ENCODE data around the gene BLM.
"Not testable (repeated sequence)": the region's sequence is repeated elsewhere in the genome, so short reads cannot be mapped to it uniquely, and the experiment has no call there.

BLM gene

DNA sequence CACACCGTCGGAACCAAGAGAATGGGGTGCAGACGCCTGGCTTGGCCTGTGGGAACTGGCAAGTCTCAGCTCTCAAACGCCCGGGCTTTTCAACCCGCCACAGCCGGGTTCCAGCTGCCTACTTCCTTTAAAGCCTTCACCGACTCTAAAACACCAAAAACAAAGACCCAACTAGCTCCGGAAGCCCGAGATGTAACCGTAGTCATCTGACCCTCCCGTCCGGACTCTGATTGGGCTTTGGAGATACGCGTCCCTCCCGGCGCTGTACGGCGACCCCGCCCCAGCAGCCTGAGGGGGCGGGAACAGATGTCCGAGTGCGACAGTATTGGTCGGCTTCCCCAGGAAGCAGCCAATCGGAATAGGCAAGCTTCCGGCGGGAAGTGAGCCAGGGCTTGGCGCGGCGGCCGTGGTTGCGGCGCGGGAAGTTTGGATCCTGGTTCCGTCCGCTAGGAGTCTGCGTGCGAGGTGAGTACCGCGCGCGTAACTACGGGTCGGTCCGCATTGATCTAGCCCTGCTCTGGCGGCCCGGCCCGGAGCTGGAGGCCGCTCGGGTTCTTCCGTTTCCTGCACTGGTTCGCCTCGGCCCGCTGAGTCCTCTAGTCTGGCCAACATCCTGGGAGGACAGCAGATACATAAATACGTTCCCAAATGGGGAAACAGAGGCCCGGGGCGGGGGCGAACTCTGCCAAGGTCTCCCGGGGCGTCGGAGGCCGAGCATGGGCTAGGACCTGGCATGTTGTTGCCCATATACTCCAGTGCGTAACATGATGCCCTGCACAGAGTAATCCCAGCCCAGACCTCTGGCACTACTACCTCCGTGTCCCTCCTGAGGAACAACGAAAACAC, at the start of gene BLM:
Gene BLM (plus strand): TSS at position 371 of the 846 bp plus-strand sequence. CDS start 30,047 bp downstream, outside the sequence.
- DNase-seq (ENCODE audit: insufficient read length, low spot score) (peak; percentile 95), FAIRE-seq (peak; percentile 98)

DNA sequence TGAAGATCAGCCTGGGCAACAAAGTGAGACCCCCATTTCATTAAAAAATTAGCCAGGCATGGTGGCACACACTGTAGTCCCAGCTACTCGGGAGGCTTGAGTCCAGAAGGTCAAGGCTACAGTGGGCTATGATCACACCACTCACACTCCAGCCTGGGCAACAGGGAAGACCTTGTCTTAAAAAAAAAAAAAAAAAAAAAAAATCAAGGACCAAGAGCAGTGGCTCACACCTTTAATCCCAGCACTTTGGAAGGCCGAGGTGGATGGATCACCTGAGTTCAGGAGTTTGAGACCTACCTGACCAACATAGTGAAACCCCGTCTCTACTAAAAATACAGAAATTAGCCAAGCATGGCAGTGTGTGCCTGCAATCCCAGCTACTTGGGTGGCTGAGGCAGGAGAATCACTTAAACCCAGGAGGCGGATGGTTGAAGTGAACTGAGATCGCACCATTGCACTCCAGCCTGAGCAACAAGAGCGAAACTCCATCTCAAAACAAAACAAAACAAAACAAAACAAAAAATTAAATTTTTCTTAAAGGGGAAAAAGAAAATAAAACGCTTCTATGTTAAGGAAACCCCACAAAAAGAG, 49.3 kb upstream of the BLM start:
- FAIRE-seq; DNase-seq (ENCODE audit: insufficient read length, low spot score): not testable (repeated sequence)

DNA sequence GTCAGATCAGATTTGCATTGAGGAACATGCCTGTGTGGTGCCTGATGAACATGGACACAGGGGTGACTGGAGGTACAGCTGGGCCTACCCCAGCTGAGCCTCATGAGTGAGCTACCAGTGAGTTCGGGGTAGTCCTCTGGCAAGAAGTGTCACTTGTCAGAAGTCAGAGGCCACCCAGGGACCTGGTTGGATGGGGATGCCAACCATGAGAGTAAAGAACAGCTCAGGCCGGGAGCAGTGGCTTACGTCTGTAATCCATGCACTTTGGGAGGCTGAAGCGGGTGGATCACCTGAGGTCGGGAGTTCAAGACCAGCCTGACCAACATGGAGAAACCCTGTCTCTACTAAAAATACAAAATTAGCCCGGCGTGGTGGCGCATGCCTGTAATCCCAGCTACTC, 46.5 kb upstream of the BLM start:
- not testable (repeated sequence) for DNase-seq (ENCODE audit: insufficient read length, low spot score)

DNA sequence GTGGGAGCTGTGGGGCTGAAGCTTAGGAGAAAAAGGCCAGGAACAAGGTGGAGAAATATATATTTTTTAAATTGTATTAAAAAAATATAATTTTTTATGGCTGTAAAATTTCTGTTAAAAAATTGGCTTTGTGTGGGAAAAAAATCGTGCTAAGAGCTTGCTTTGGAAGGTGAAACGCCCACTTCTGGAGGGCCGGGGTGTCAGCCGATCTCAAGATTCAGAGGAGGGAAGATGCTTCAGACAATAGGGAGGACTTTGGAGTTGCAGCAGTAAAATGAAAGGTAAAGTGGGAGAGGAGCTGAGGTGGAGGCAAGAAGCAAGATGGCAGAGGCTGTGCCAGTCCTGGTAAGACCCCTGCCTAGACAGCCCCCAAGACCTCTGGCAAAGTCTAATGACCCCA, 45.9 kb upstream of the BLM start:
- no peak for FAIRE-seq
- no peak for DNase-seq (ENCODE audit: insufficient read length, low spot score)

More for the DNA sequence above, 46.5 kb upstream of the BLM start:
- not testable (repeated sequence) for FAIRE-seq

DNA sequence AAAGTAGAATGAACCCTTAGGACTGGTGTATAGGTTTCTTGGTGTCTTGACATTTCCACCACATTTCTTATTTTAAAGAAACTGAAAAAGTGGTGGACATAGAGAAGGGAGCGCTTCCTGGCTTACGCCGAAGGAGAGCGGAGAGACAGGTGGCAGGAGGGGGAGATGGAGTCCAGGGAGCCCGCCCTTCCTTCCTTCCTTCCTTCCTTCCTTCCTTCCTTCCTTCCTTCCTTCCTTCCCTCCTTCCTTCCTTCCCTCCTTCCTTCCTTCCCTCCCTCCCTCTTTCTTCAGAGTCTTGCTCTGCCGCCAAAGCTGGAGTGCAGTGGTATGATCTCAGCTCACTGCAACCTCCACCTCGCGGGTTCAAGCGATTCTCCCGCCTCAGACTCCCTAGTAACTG, 43.8 kb upstream of the BLM start:
- DNase-seq (ENCODE audit: insufficient read length, low spot score); FAIRE-seq: not testable (repeated sequence)

DNA sequence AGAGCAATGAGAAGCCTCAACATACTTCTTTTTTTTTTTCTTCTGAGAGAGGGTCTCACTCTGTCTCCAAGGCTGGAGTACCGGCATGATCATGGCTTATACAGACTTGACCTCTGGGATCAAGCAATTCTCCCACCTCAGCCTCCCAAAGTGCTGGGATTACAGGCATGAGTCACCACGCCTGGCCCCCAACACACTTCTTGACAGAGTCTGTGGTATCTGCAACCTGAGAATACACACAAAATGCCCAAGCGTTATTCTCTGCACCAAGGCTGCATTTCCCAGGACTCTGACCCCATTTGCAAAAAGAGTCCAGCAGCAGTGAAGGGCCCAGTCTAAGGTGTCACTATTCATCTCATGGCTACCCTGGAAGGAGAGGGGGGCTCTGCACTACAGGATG, 42.7 kb upstream of the BLM start:
- FAIRE-seq (no peak), DNase-seq (ENCODE audit: insufficient read length, low spot score) (no peak)

DNA sequence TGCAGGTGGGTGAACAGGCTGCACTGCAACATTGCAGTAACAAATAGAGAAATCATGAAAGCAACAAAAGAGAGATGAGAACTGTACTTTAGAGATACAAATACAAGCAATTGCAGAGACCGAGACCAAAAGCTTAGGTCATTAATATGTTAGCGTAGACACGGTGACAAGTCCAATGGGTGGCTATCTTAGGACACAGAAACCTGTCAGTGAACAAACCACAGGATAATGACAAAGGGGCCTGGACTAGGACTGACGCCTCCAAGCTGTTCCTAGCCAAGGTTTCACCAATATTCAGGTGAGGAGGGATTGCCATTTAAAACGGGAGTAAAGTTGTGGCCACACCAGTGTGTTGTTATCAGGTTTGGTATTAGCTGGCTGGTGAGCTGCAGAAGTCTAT, 41.7 kb upstream of the BLM start:
- FAIRE-seq: no peak
- no peak for DNase-seq (ENCODE audit: insufficient read length, low spot score)

DNA sequence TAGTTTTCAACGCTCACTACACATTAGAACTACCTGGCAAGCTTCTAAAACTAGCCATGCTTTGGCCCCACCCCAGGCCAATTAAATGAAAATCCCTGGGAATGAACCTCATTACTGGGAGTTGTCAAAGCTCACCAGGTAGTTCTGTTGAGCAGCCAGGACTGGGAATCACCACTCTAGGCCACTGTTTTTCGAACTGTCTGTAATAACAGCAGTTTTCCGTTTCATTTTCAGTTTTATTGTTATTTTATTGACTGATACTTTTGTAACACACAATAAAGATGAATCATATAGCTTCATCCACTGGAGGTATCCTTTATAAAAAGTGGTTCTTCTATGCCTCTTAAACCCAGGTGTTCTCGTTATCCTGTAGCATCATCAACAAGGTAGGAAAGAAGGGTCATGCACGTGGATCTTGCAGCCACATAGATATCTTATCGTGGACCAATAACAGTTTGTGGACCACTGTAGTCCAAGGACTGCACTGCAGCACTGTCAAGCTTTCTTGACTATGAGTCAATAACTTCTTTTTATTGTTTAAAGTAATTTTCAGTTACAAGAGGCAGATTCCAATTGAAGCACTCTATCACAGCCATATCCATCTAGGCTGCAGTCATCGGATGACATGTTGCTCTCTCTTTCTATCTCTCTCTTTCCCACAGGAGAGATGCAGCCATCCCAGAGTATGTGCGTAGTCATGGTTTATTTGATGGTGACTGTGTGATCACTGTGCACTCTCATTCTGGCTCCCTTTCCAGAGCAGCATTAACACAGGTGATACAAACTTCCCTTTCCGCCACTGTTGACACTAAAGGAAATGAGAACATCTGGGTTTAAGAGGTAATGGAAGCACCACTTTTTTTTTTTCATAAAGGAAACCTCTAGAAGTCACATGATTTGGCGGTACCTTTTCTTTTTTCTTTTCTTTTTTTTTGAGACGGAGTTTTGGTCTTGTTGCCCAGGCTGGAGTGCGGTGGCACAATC, 39.0 kb upstream of the BLM start:
- peak; percentile 59 for FAIRE-seq
- no peak for DNase-seq (ENCODE audit: insufficient read length, low spot score)

DNA sequence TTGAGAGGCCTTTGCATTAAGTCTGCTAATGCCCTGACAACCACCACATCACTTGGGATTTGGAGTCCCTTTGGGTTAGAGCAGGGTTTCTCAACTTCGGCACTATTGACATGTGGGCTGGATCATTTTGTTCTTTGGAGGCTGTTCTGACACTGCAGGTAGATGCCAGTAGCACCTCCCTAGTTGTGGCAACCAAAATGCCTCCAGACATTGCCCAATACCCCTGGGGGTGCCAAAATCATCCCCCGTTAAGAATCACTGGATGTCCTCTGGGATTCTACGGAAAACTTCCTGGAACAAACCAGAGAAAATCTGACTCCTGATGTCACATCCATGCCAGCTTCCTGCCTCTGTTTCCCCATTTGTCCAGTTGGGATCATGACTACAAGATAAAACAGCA, 37.2 kb upstream of the BLM start:
- DNase-seq (ENCODE audit: insufficient read length, low spot score) (no peak), FAIRE-seq (no peak)

DNA sequence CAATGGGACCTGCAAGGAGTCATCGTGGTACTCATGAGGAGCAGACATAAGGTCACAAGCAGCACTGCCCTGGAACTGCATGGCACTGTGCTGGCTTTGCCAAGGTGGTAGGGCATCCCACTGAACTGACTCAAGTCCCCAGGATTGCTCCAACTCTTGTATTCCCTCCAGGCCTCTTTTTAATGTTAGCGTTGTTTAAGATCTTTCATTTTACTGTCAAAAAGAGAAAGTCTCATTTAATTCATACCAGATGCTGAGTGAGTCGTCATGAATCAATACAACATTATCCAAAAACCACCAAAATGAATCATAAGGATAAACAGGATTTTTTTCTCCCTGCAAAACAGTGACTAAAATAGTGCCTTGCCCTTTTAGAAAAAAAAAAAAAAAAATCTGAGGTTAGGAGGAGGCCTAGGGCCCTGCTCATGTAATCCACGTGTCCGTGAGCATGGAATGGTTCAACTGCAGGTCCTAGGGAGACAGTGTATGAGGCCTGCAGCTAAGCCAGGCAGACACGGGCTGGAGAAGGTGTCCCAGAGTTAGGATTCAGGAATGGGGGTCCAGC, 36.7 kb upstream of the BLM start:
- no peak for FAIRE-seq
- DNase-seq (ENCODE audit: insufficient read length, low spot score): no peak

DNA sequence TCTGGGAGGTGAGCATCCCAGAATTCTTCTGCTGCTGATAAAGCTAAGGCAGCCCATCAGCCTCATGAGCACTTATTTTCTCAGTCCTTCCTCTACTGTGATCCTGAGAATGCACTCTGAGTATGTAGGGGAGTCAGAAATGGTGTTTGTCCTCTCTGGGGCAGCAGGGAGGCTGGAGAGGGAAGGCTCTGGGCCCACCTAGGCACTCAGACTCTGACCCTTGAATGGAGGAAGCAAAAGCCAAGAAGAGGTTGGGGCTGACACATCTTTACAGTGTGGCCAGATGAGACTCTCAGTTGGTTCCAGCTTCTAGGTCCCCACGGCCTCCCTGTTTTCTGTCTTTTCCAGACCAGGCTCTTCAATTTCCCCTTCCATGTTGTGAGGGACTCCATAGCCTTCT, 36.1 kb upstream of the BLM start:
- DNase-seq (ENCODE audit: insufficient read length, low spot score) (no peak), FAIRE-seq (no peak)

DNA sequence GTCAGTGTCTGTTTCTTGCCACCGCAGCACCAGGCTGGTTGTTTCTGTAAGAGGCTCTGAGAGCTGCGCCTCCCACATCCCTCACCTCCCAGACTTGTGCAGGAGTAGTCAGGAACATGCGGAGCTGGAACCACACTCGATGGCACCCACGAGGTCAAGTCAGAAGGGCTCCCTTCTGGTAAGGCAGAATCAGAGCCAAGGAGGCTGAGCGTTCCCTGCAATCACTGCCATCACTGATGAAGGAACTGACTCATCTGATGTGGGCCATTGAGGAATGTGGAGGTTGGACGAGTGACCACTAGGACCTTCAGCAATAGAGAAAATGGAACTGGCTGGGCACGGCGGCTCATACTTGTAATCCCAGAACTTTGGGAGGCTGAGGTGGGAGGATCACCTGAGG, 35.7 kb upstream of the BLM start:
- no peak for FAIRE-seq
- DNase-seq (ENCODE audit: insufficient read length, low spot score): no peak

DNA sequence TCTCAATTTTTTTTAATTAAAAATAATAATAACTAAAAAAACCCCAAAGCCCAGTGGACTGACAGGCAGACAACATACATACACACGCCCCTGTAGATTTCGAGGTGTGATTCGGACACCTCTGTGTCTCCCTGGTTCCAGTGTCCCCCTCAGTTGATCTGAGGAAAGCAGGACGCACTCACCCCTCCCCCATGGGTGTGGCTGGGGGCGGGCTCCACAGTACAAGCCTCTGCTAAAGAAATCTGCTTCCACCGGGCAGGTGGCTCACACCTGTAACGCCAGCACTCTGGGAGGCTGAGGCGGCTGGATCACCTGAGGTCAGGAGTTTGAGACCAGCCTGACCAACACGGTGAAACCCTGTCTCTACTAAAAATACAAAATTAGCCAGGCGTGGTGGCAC, 33.8 kb upstream of the BLM start:
- no peak for FAIRE-seq

DNA sequence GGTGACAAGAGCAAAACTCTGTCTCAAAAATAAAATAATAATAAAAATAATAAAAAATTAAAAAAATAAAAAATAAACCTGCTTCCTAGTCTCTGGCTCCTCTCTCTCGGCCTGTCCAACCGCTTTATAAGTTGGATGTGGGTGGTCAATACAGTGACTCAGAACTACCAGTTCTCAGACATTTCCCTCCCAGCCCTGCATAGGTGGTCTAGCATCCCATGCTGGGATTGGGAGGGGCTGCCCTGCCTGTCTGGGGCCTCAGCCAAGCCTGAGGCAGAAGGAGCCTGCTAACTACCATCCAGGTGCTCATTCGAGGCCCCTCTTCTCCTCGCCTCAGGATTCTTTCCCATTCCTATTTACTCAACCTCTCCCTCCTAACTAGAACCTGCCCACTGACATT, 33.3 kb upstream of the BLM start:
- no peak for DNase-seq (ENCODE audit: insufficient read length, low spot score)
- no peak for FAIRE-seq

More for the DNA sequence above, 33.8 kb upstream of the BLM start:
- DNase-seq (ENCODE audit: insufficient read length, low spot score): no peak

DNA sequence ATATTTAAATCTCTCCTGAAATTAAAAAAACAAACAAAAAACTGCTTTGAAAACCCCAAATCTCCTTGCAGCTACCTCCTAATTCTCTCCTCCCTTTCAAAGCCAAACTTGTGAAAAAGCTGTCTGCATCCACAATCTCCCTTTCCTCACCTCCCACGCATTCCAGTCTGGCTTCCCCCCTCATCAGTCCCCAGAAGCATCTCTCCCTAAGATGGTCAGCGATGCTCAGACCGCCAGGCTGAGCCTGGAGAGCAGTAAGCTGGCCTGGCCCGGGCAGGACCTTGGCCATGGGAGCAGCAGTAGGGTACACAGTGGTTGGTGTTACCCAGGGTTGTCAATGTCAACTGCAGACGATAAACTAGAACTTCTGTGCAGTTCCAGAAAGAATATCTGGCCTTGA, 32.9 kb upstream of the BLM start:
- no peak for DNase-seq (ENCODE audit: insufficient read length, low spot score)
- no peak for FAIRE-seq

DNA sequence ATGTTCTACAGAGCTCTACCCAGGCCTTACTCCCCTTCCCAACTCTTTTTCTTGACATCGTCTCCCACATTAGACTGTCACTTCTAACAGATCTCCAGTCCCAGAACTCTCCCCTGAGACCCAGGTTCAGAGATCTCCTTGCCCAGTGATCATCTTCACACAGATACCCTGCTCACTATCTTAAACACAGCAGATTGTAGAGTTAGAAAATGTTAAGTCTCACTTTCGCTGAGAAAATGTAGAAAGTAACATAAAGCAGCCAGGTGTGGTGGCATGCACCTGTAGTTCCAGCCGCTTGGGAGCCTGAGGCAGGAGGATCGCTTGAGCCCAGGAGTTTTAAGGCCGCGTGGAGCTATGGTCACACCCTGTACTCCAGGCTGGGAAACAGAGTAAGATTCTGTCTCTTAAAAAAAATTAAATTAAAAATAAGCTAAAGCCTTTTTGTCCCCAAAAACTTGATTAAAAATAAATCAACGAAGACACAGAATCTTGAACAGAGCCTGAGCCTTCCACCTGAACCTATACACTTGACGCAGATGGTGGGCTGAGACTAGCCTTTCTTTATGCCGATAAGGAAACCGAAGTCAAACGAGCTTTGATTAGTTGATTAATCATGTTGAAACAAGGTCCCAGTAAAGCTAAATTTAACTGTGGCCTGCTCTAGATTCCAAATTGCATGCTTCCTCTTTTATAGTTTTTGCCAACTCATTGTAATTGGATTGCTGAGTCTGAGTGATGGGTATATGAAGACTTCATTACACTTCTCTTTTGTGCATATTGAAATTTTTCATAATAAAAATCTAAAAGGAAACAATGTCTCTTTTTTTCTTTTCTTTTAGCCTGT, 31.3 kb upstream of the BLM start:
- DNase-seq (ENCODE audit: insufficient read length, low spot score) (no peak), FAIRE-seq (peak; percentile 76)

DNA sequence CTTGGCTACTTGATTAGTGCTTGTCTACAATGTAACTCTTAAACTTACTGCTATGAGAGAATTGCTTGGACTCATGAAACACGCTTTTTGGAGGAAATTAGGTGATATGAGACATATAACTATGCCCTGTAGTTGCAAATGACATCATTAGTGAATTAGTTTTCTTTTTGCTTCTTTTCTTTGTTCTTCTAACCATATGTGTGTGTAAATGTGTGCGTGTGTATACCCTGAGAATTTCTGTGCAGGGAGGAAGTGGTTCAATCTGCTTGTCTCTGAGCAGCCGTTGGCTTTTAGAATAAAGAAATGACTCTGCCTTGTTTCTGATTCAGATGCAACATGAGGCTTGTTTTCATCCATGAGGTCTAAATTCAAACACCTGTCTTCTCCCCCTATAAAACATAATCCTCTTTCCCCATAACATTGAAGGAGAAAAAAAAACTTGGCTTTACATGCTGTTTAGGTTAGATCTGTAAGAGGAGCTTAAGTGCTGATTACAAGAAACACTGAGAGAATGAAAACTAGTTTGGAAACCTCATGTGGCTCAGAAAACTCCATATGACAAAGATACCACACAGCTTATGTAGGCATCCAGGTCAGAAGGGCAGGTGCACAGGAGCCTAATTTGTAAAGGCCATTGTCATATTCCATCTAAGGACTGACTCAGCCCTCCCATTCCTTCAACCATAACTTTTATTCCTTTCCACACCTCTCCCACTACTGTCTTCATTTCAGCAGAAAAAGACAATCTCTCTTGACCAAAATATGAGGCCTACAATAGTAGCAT, 30.5 kb upstream of the BLM start:
- DNase-seq (ENCODE audit: insufficient read length, low spot score) (peak; percentile 46), FAIRE-seq (peak; percentile 74)

DNA sequence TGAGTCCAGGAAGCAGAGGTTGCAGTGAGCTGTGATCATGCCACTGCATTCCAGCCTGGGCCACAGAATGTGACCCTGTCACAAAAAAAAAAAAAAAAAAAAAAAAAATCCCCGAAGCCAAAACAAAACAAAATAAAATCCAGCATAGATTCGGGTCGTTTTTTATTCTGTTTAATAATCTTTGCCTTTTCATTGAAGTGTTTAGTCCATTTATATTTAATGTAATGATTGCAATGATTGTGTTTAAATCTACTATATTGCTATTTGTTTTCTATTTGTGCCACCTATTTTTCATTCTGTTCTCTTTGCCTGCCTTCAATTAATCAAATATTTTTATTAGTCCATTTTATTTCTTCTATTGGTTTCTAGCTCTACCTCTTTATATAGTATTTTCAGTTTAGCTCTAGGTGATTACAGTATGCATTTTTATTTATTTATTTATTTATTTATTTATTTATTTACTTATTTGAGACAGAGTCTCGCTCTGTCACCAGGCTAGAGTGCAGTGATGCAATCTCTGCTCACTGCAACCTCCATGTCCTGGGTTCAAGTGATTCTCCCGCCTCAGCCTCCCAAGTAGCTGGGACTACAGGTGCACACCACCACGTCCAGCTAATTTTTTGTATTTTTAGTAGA, 27.7 kb upstream of the BLM start:
- not testable (repeated sequence) for FAIRE-seq; DNase-seq (ENCODE audit: insufficient read length, low spot score)

DNA sequence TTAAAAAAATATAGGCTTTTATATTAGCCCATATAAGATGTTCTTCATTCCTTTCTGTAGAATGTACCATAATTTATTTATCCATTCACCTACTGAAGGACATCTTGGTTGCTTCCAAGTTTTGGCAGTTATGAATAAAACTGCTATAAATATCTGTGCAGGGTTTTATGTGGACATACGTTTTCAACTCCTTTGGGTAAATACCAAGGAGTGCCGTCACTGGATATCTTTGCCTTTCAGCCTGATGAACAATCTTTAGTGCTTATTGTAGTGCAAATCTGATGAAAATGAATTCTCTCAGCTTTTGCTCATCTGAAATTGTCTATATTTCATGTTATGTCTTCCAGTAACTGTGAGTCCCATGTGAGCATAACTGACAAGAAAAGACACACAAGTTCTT, 26.6 kb upstream of the BLM start:
- DNase-seq (ENCODE audit: insufficient read length, low spot score): no peak
- FAIRE-seq: no peak

Data from GM19239 (cell line).